Measurements from ENCODE around the gene HYOU1. TPM values are rescaled to one million over a fixed set of nuclear protein-coding genes. Genes with fewer than 3 reads are reported as not detected.
"Not testable (repeated sequence)": the region's sequence is repeated elsewhere in the genome, so short reads cannot be mapped to it uniquely, and the experiment has no call there.

Gene HYOU1
- total RNA-seq, 1 experiment from 2014 or later, result 139 TPM

- DNase-seq (ENCODE audit: low read depth), result no peak
Measured at GRCh38 chr11:119023741-119024140, 33.3 kb downstream of the HYOU1 start.

- no peak for DNase-seq (ENCODE audit: low read depth)
Measured at GRCh38 chr11:119021631-119022030, 35.4 kb downstream of the HYOU1 start.

GRCh38 chr11:119019996-119020395 is 37.0 kb downstream of the HYOU1 start:
- no peak for DNase-seq (ENCODE audit: low read depth)

- peak; percentile 95 for DNase-seq (ENCODE audit: low read depth)
Measured at GRCh38 chr11:119018074-119018938, 38.7 kb downstream of the HYOU1 start, which contains the start of the genes RPS25 and TRAPPC4. Gene RPS25 (minus strand): TSS chr11:119018343. CDS start chr11:119018284, 59 bp downstream. Gene TRAPPC4 (plus strand): TSS chr11:119018766. CDS start chr11:119018796, 30 bp downstream.

GRCh38 chr11:119017377-119017776 is 39.6 kb downstream of the HYOU1 start:
- DNase-seq (ENCODE audit: low read depth), result not testable (repeated sequence)

- DNase-seq (ENCODE audit: low read depth), result no peak
Measured at GRCh38 chr11:119016216-119017009, 40.6 kb downstream of the HYOU1 start.

- no peak for DNase-seq (ENCODE audit: low read depth)
Measured at GRCh38 chr11:119015054-119015611, 41.9 kb downstream of the HYOU1 start.

GRCh38 chr11:119014209-119014924 is 42.6 kb downstream of the HYOU1 start:
- DNase-seq (ENCODE audit: low read depth), result no peak

- DNase-seq (ENCODE audit: low read depth), result no peak
Measured at GRCh38 chr11:119012629-119013170, 44.3 kb downstream of the HYOU1 start.

GRCh38 chr11:119011476-119012053 is 45.4 kb downstream of the HYOU1 start:
- DNase-seq (ENCODE audit: low read depth), result no peak

- DNase-seq (ENCODE audit: low read depth), result no peak
Measured at GRCh38 chr11:119006656-119007055, 50.3 kb downstream of the HYOU1 start.

- no peak for DNase-seq (ENCODE audit: low read depth)
Measured at GRCh38 chr11:119000906-119001305, 56.1 kb downstream of the HYOU1 start.

- peak; percentile 83 for DNase-seq (ENCODE audit: low read depth)
Measured at GRCh38 chr11:118998822-118999221, 58.2 kb downstream of the HYOU1 start.

GRCh38 chr11:118998388-118998717 is 58.7 kb downstream of the HYOU1 start:
- no peak for DNase-seq (ENCODE audit: low read depth)

GRCh38 chr11:118997627-118998387 is 59.2 kb downstream of the HYOU1 start, which contains the start of gene CENATAC:
Gene CENATAC (plus strand): TSS chr11:118998138. CDS start chr11:118998198, 60 bp downstream.
- peak; percentile 85 for DNase-seq (ENCODE audit: low read depth)

GRCh38 chr11:118996926-118997626 is 59.9 kb downstream of the HYOU1 start:
- DNase-seq (ENCODE audit: low read depth), result no peak

All from HT1080 (cell line).